C4-2B (cell line): ENCODE results near the gene VPS13D.

ENCODE experiments used
- ZFX ChIP-seq: fragments of 450-650 bp; IDR thresholded peaks from 2 replicates; pipeline ENCODE4 v1.6.1; 2017
- TF ChIP-seq, protein P1 (sequence below): fragments of 450-650 bp; conservative IDR thresholded peaks from 2 replicates; pipeline ENCODE4 v1.5.1; 2017; ENCODE audit warnings: mild to moderate bottlenecking

DNA sequence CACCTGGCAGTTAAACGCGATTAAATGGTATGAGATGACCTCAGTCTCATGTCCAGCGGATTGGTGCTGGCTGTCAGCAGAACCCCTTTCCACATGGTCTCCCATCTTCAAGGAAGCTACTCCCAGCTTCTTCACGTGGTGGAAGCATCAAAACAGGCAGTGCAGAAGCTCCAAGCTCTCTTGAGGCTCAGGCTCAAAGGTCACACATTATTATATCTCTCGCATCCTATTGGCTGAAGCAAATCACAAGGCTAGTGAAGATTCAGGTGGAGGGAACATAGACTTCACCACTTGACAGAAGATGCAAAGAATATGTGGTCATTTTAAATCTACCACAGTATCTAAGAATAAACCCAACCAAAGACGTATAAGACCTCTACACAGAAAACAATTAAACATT is 181.9 kb downstream of the VPS13D start:
- TF ChIP-seq, protein P1, sequence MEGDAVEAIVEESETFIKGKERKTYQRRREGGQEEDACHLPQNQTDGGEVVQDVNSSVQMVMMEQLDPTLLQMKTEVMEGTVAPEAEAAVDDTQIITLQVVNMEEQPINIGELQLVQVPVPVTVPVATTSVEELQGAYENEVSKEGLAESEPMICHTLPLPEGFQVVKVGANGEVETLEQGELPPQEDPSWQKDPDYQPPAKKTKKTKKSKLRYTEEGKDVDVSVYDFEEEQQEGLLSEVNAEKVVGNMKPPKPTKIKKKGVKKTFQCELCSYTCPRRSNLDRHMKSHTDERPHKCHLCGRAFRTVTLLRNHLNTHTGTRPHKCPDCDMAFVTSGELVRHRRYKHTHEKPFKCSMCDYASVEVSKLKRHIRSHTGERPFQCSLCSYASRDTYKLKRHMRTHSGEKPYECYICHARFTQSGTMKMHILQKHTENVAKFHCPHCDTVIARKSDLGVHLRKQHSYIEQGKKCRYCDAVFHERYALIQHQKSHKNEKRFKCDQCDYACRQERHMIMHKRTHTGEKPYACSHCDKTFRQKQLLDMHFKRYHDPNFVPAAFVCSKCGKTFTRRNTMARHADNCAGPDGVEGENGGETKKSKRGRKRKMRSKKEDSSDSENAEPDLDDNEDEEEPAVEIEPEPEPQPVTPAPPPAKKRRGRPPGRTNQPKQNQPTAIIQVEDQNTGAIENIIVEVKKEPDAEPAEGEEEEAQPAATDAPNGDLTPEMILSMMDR, result no peak
- no peak for TF ChIP-seq ZFX
